ENCODE measurements around the gene GFY. TPM values are rescaled to one million over a fixed set of nuclear protein-coding genes. Genes with fewer than 3 reads are reported as not detected.

GFY gene
- total RNA-seq, 2 donors from 2014 or later = 0.18 TPM; not detected in 1

GRCh38 chr19:49423071-49423984 lies 1.9 kb upstream of the GFY start, which contains the start of gene PTH2:
PTH2 (minus strand) TSS chr19:49423441; CDS start chr19:49423339, 102 bp downstream.
- Histone ChIP-seq H3K4me3 (ENCODE audit: low read length) (peak within 1 kb of the TSS; percentile 69), H3K4me1 (ENCODE audit: control insufficient read depth, insufficient read depth, low read length) (no peaks in the 10 kb centered on the region), H3K27ac (ENCODE audit: low read depth, low read length) (no peak within 1 kb of the TSS), H3K27me3 (ENCODE audit: control insufficient read depth, insufficient read depth, low read length, poor library complexity, severe bottlenecking) (peaks cover 100% of the 10 kb centered on the region), H3K36me3 (ENCODE audit: control insufficient read depth, insufficient read depth, low read length) (no peaks in the 10 kb centered on the region), H3K9me3 (ENCODE audit: control insufficient read depth, low read length) (no peaks in the 10 kb centered on the region), H3K9ac (ENCODE audit: extremely low read depth, low read length, poor library complexity, severe bottlenecking) (no peak within 1 kb of the TSS)
- no peak for TF ChIP-seq CTCF (conservative IDR thresholded peaks at IDR 0.05)
- no peaks in the 10 kb centered on the region for H3K9me3 Mint-ChIP-seq
- no peaks in the 10 kb centered on the region for H3K36me3 Mint-ChIP-seq (ENCODE audit: low read depth)
- no peak for DNase-seq
- peak within 1 kb of the TSS; percentile 41 for H3K4me3 Mint-ChIP-seq
- H3K27me3 Mint-ChIP-seq (ENCODE audit: insufficient read depth) = peaks cover 98% of the 10 kb centered on the region
- H3K27ac Mint-ChIP-seq = no peak within 1 kb of the TSS
- 17 to 19% methylated on average over 14 to 42 of the region's 42 CpGs for whole genome bisulfite sequencing, 2 experiments (ENCODE audit: insufficient coverage in 1 of 2, insufficient read length in 1 of 2)
- H3K4me1 Mint-ChIP-seq = peaks cover 21% of the 10 kb centered on the region

GRCh38 chr19:49423985-49424303 lies 1.2 kb upstream of the GFY start:
- no peak overlapping the region for H3K27ac Mint-ChIP-seq
- Histone ChIP-seq H3K36me3 (ENCODE audit: control insufficient read depth, insufficient read depth, low read length) (no peaks in the 10 kb centered on the region), H3K9me3 (ENCODE audit: control insufficient read depth, low read length) (no peaks in the 10 kb centered on the region), H3K27me3 (ENCODE audit: control insufficient read depth, insufficient read depth, low read length, poor library complexity, severe bottlenecking) (peaks cover 100% of the 10 kb centered on the region), H3K9ac (ENCODE audit: extremely low read depth, low read length, poor library complexity, severe bottlenecking) (no peak overlapping the region), H3K4me1 (ENCODE audit: control insufficient read depth, insufficient read depth, low read length) (no peaks in the 10 kb centered on the region), H3K27ac (ENCODE audit: low read depth, low read length) (no peak overlapping the region), H3K4me3 (ENCODE audit: low read length) (no peak overlapping the region)
- DNase-seq = no peak
- H3K27me3 Mint-ChIP-seq (ENCODE audit: insufficient read depth) = peaks cover 99% of the 10 kb centered on the region
- 15 to 17% methylated on average over 3 of the region's 3 CpGs for WGBS, 2 experiments (ENCODE audit: insufficient coverage in 1 of 2, insufficient read length in 1 of 2)
- no peaks in the 10 kb centered on the region for H3K9me3 Mint-ChIP-seq
- no peak for TF ChIP-seq CTCF (conservative IDR thresholded peaks at IDR 0.05)
- peaks cover 23% of the 10 kb centered on the region for H3K4me1 Mint-ChIP-seq
- no peaks in the 10 kb centered on the region for H3K36me3 Mint-ChIP-seq (ENCODE audit: low read depth)
- H3K4me3 Mint-ChIP-seq = no peak overlapping the region

GRCh38 chr19:49425922-49426592 lies 869 bp downstream of the GFY start:
- H3K36me3 Mint-ChIP-seq (ENCODE audit: low read depth) = no peaks in the 10 kb centered on the region
- Histone ChIP-seq H3K27ac (ENCODE audit: low read depth, low read length) (no peak overlapping the region), H3K36me3 (ENCODE audit: control insufficient read depth, insufficient read depth, low read length) (no peaks in the 10 kb centered on the region), H3K27me3 (ENCODE audit: control insufficient read depth, insufficient read depth, low read length, poor library complexity, severe bottlenecking) (peaks cover 100% of the 10 kb centered on the region), H3K4me3 (ENCODE audit: low read length) (no peak overlapping the region), H3K4me1 (ENCODE audit: control insufficient read depth, insufficient read depth, low read length) (no peaks in the 10 kb centered on the region), H3K9me3 (ENCODE audit: control insufficient read depth, low read length) (no peaks in the 10 kb centered on the region), H3K9ac (ENCODE audit: extremely low read depth, low read length, poor library complexity, severe bottlenecking) (no peak overlapping the region)
- 11 to 12% methylated on average over 13 to 30 of the region's 30 CpGs for WGBS, 2 experiments (ENCODE audit: insufficient coverage in 1 of 2, insufficient read length in 1 of 2)
- no peak overlapping the region for H3K4me3 Mint-ChIP-seq
- peaks cover 2% of the 10 kb centered on the region for H3K9me3 Mint-ChIP-seq
- H3K27ac Mint-ChIP-seq = no peak overlapping the region
- peaks cover 23% of the 10 kb centered on the region for H3K4me1 Mint-ChIP-seq
- TF ChIP-seq CTCF (conservative IDR thresholded peaks at IDR 0.05) = no peak
- DNase-seq = peak; percentile 96
- H3K27me3 Mint-ChIP-seq (ENCODE audit: insufficient read depth) = peaks cover 99% of the 10 kb centered on the region
